Brain pericyte (primary cell): Measurements from ENCODE around the gene TTLL12.

Experiments used
- DNase-seq: peaks from one replicate; pipeline ENCODE4 v3.0.0-alpha.2; 2012; ENCODE audit warnings: low read depth, low spot score

The TTLL12 gene

GRCh38 chr22:43128116-43128515, 58.8 kb downstream of the TTLL12 start:
- no peak for DNase-seq

GRCh38 chr22:43127166-43127908, 59.6 kb downstream of the TTLL12 start:
- DNase-seq, result no peak

- no peak for DNase-seq
Observed at GRCh38 chr22:43126501-43127165, 60.3 kb downstream of the TTLL12 start.

- DNase-seq, result no peak
Observed at GRCh38 chr22:43118953-43119458, 67.9 kb downstream of the TTLL12 start.

GRCh38 chr22:43118024-43118849, 68.7 kb downstream of the TTLL12 start:
- DNase-seq, result no peak

GRCh38 chr22:43116932-43117331, 70.0 kb downstream of the TTLL12 start:
- no peak for DNase-seq
